GM18951 (cell line): Measurements from ENCODE around the gene TUBA8.
"Not testable (repeated sequence)": the region's sequence is repeated elsewhere in the genome, so short reads cannot be mapped to it uniquely, and the experiment has no call there.

Experiments
- POLR2A ChIP-seq: IDR thresholded peaks from 4 replicates; pipeline ENCODE4 v1.6.1; 2011; ENCODE audit warnings: mild to moderate bottlenecking; ENCODE audit not compliant: insufficient read length, insufficient read depth; ENCODE audit errors: extremely low read depth
- in situ Hi-C: fragments of 300-500 bp; cut with MboI; formaldehyde crosslinking; loops from one replicate; pipeline ENCODE4 v1.12.0; 2022; ENCODE audit warnings: low sequenced_read_pairs, mixed read lengths, inconsistent platforms; ENCODE audit not compliant: unreplicated experiment

Gene TUBA8

GRCh38 chr22:18104566-18104965 lies 6.0 kb upstream of the TUBA8 start:
- in situ Hi-C loops: no loop called here
- TF ChIP-seq POLR2A: no peak

GRCh38 chr22:18105981-18106380 lies 4.6 kb upstream of the TUBA8 start:
- in situ Hi-C loops: not testable (repeated sequence)

- in situ Hi-C loops: not testable (repeated sequence)
These were observed 3.9 kb upstream of the TUBA8 start for GRCh38 chr22:18106550-18107341.

GRCh38 chr22:18108187-18108586 lies 2.4 kb upstream of the TUBA8 start:
- in situ Hi-C loops: no loop called here
- TF ChIP-seq POLR2A: no peak

GRCh38 chr22:18109410-18110193 lies 1.0 kb upstream of the TUBA8 start:
- in situ Hi-C loops: no loop called here
- TF ChIP-seq POLR2A: no peak

- no peak for TF ChIP-seq POLR2A
- in situ Hi-C loops: no loop called here
These were observed 547 bp downstream of the TUBA8 start for GRCh38 chr22:18110954-18111758.

GRCh38 chr22:18111759-18112330 lies 1.2 kb downstream of the TUBA8 start:
- in situ Hi-C loops: no loop called here
- no peak for TF ChIP-seq POLR2A

GRCh38 chr22:18112440-18112839 lies 1.8 kb downstream of the TUBA8 start:
- in situ Hi-C loops: no loop called here

GRCh38 chr22:18113680-18114394 lies 3.2 kb downstream of the TUBA8 start:
- in situ Hi-C loops: no loop called here

More at GRCh38 chr22:18112440-18112839, 1.8 kb downstream of the TUBA8 start:
- no peak for TF ChIP-seq POLR2A

GRCh38 chr22:18114495-18114894 lies 3.9 kb downstream of the TUBA8 start:
- in situ Hi-C loops: no loop called here
- TF ChIP-seq POLR2A: no peak

More at GRCh38 chr22:18113680-18114394, 3.2 kb downstream of the TUBA8 start:
- no peak for TF ChIP-seq POLR2A

GRCh38 chr22:18114976-18115652 lies 4.5 kb downstream of the TUBA8 start:
- in situ Hi-C loops: no loop called here
- no peak for TF ChIP-seq POLR2A

- no peak for TF ChIP-seq POLR2A
- in situ Hi-C loops: no loop called here
These were observed 5.3 kb downstream of the TUBA8 start for GRCh38 chr22:18115906-18116371.

- in situ Hi-C loops: no loop called here
- no peak for TF ChIP-seq POLR2A
These were observed 6.0 kb downstream of the TUBA8 start for GRCh38 chr22:18116634-18117033.
